Tibial nerve (tissue), 4 donors: Measurements from ENCODE around the gene TP53AIP1.

Experiments
- CTCF ChIP-seq, 5 experiments: fragments of 200-600 bp in 3 of 5; fragments of 450-650 bp in 2 of 5; sonication (generic) in 3 of 5; IDR thresholded peaks; one replicate each; pipeline ENCODE4 v1.5.1; 2016 to 2019; ENCODE audit warnings: antibody characterized with exemption in 5 of 5, mild to moderate bottlenecking in 3 of 5, moderate library complexity in 2 of 5
- EP300 ChIP-seq, 2 donors: sonication (generic); formaldehyde crosslinking; IDR thresholded peaks; one replicate each; pipeline ENCODE4 v1.6.1; 2017; ENCODE audit warnings: antibody characterized with exemption in 2 of 2, mild to moderate bottlenecking in 1 of 2
- POLR2A ChIP-seq, 2 donors: fragments of 450-650 bp; IDR thresholded peaks; one replicate each; pipeline ENCODE4 v1.6.1; 2017; ENCODE audit warnings: antibody characterized with exemption in 2 of 2, mild to moderate bottlenecking in 2 of 2, moderate library complexity in 2 of 2

GRCh38 chr11:128957202-128957482, 14.5 kb upstream of the TP53AIP1 start:
- no peak for TF ChIP-seq CTCF (IDR thresholded peaks at IDR 0.05)
- TF ChIP-seq EP300 (IDR thresholded peaks at IDR 0.05), result no peak
- no peak for TF ChIP-seq POLR2A (IDR thresholded peaks at IDR 0.05)
